GM18520 (cell line): ENCODE results near the gene NPFFR1.

ENCODE experiments used
- ATAC-seq: cut with Tn5 transposase; IDR thresholded peaks from one replicate; pipeline ENCODE4 v1.9.1; 2021; ENCODE audit not compliant: unreplicated experiment

Gene NPFFR1

DNA sequence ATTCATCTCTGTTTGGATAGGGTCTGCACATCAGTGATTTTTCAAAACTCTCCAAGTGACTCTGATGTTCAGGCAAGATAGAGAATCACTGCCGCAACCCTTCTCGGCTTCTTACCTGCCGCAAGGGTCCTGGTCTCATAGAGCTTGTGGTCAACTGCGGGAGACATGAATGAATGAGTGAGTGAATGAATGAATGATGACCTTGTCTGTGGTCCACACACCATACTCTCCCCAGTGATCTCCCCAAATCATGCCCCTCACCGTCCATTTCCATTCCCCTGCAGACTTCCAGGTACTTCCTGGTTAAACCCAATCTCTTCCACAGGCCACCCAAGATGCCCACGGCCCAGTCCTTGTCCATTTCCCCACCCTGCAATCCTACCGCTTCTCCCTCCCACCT, 5.9 kb upstream of the NPFFR1 start:
- no peak for ATAC-seq

GRCh38 chr10:70286616-70287015, 2.8 kb upstream of the NPFFR1 start:
- no peak for ATAC-seq

DNA sequence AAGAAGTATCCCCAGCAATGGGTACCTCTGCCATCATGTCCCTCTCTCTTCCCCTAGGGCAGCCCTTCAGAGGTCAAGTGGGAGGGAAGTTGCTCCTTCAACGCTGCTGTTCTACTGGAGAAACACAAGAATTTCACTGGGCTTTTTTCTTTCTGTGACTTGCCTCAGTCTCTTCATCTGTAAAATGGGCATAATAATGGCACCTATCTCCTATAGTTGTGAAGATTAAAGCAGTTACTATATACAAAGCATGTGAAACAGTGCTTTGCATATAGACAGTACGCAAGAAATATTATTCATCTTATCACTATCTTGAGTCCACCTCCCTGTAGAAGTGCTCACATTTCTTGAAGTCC, 1.6 kb upstream of the NPFFR1 start:
- no peak for ATAC-seq

DNA sequence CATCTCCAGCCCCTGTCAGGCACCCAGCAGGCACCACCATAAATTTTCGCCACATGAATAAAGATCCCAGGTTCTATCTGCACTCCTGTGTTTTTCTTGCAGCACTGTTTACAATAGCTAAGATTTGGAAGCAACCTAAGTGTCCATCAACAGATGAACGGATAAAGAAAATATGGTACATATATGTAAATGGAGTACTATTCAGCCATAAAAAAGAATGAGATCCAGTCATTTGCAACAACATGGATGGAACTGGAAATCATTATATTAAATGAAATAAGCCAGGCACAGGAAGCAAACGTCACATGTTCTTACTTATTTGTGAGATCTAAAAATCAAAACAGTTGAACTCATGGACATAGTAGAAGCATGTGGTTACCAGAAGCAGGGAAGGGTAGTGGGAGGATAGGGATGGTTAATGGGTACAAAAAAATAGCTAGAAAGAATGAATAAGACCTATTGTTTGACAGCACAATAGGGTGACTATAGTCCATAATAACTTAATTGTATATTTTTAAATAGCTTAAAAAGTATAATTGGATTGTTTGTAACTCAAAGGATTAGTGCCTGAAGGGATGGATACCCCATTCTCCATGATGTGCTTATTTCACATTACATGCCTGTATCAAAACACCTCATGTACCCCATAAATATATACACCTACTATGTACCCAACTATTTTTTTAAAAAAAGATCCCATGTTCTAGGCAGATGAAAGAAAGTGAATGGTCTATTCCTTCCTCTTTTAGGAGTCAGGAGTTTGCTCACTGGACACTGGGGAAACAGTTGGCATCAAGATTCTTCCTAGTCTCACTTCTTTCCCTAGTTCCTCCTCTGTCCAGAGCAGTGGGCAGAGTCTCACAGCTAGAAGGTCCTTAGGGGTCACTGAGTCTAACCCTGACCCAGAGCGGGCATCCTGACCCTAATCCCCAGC, 1.0 kb upstream of the NPFFR1 start:
- ATAC-seq = no peak

DNA sequence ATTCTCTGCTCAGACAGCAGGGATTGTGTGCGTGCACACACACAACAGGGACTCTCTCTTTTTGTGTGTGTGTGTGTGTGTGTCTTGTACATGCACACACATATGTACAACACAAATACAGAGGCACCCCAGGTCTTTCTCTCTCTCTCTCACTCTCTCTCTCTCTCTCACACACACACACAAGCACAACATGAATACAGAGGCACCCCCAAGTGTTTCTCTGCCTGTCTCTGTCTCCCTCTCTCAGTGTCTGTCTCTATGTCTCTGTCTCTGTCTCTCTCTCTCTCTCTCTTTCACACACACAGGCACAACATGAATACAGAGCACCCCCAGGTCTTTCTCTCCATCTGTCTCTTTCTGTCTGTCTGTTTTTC, 746 bp downstream of the NPFFR1 start:
- no peak for ATAC-seq

- ATAC-seq = no peak
These were observed 2.2 kb downstream of the NPFFR1 start for GRCh38 chr10:70281609-70282008.

- ATAC-seq = no peak
These were observed 3.7 kb downstream of the NPFFR1 start for GRCh38 chr10:70280099-70280498.

DNA sequence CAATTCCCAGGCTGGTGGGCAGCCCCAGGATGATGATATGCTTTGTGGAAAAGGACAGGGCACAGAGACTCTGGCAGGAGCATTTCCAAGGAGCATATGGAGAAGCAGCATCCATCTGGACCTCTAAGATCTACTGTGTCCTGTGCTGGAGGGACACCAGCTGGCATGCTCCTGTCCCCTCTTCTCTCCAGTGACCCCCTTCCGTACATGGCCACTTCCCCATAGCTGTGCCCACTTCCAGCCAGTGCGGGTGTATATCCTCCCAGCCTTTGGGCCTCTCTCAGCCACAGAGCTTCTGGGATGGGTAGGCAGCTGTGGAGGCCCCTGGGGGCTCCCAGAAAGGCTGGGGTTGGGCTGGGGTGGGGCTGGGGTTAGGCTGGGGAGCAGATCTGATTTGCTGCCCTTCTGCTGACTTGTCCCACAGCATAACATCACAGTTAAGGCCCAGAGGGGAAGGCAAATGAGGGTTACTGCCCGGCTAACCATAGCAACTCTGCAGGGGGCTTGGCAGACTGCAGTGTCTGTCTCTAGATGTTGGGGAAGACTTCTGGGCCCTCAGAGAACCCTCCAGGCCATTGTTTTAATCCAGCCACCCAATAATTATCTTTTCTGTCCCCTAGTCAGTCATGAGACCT, 6.3 kb downstream of the NPFFR1 start:
- ATAC-seq = no peak

DNA sequence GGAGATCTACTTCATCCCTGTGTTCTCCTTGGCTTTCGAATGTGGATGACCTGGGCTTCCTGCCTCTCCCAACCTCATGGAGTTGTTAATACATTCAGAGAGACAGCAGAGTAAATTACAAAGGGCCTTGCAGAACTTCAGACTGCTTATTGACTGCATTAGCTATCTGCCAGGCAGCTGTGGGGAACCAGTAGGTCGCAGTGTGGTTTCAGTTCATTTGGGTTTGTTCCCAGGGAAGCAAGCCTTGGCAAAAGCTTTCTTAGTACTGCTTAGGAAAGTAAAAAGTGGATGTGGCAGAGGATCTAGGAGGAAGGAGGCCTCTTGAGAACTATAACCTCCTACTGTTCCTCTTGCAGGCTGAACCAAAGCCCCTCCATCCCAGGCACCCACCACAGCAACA, 9.2 kb downstream of the NPFFR1 start:
- no peak for ATAC-seq

DNA sequence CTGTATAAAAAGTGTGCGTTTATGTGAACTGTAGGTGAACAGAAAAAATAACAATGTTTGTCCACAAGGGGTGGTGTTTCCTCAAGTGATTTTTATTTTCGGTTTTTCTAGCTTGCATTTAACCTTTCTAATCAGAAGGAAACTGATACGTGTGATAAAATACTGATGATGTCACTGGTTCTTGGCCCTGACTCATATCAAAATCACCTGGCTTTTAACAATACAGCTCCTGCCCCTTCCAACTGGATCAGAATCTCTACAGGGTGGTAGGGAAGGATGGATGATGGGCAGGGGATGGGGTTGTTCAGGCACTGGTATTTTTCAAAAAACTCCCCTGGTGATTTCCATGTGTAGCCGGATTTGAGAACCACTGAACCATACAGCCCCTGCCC, 10.9 kb downstream of the NPFFR1 start:
- peak; percentile 63 for ATAC-seq

- no peak for ATAC-seq
These were observed 11.5 kb downstream of the NPFFR1 start for GRCh38 chr10:70271996-70272924.

- ATAC-seq = no peak
These were observed 12.9 kb downstream of the NPFFR1 start for GRCh38 chr10:70270952-70271351.

DNA sequence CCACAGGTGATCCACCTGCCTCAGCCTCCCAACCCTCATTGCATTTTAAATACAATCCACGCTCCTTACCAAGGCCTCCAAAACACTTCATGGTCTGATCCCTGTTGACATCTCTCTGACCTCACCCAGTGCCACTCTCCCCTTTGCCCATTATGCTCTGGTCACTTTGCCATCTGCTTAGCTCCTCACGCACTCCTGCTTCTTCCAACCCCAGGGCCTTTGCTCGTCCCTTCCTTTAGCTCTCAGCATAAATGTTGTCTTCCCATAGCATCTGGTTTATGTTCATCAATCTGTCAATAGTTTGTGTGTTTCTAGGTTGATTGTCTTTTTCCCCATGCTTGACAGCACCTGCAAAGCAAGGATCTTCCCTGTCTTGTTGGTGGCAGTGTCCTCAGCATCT, 14.1 kb downstream of the NPFFR1 start:
- ATAC-seq = no peak

GRCh38 chr10:70268376-70268775, 15.4 kb downstream of the NPFFR1 start:
- no peak for ATAC-seq

DNA sequence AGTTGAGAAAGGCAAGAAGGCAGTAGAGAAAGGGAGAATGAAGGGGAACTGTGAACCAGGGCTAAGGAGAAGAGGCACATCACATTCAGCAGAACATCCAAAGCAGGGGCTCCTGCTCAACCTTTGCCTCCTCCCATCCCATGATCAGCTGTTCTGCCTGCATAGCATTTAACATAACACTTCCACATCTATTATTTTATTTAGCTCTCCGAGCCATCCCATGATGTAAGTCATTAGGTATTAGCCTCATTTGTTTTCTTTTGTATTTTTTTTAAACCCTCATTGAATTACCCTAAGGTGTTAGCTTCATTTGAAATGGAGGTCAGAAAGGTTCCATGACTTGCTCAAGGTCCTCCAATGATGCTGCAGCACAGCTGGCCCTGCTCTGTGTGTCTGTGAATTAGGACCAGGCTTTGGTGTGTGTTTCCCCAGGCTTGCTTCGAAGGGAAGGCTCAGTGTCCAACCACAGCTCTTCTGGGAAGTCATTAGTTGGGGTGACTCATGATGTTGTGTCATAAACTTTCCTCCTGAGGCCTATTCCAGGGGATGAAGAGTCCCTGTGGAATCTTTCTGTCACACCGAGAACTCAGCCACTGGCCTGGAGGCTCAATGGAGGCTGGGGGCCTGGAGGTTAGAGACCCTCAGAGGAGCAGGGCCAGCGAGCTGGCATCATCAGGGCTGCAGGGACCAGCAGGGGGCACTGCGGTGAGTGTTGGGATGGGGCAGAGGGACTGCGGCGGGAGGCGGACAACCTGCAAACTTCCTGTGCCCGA, 16.5 kb downstream of the NPFFR1 start:
- no peak for ATAC-seq

GRCh38 chr10:70266701-70267100, 17.1 kb downstream of the NPFFR1 start:
- ATAC-seq = no peak

- ATAC-seq = no peak
These were observed 17.7 kb downstream of the NPFFR1 start for GRCh38 chr10:70266056-70266455.

DNA sequence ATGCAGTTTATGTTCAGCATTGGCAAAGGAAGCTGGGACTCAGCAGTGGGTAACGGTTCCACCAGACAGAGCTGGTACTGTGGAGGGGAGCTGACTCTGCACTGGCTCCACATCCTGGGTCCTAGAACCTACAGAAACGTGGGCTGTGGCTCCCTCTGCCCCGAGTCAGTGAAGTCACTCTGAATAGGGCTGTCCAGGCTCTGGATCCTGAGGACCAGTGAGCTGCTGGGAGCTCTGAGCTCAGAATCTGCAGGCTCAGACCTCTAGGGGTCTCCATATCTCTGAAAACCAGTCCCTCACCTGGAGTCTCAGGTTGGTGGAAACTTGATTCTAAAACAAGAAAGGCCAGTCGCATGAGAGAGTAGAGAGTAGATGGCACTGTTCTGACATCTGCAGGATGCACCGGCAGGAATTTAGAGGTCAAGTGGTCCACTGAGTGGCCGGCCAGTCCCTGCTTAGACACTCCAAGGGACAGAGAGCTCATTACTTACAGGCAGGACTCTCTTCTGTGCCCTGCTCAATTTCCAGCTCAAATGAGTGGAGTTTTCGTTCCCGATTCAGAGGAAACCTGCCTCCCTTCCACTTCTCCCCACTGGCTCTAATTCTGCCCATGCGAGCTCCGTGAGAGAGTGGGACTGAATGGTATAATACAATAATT, 18.6 kb downstream of the NPFFR1 start:
- ATAC-seq = no peak

DNA sequence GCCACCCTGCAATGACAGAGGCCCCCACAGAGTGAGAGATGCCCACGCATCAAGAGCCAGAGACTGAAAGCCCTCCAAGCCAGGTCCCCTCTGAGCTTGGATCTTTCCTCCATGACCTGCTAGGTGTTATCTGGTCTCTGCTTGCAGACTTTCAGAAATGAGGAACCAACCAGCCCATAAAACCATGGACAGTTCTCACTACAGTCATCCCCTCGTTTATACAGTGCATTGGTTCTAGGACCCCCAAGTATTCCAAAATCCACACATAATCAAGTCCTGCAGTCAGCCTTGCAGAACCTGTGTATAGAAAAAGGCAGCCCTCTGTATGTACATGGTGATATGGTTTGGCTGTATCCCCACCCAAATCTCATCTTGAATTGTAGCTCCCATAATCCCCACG, 23.1 kb downstream of the NPFFR1 start:
- ATAC-seq = no peak

DNA sequence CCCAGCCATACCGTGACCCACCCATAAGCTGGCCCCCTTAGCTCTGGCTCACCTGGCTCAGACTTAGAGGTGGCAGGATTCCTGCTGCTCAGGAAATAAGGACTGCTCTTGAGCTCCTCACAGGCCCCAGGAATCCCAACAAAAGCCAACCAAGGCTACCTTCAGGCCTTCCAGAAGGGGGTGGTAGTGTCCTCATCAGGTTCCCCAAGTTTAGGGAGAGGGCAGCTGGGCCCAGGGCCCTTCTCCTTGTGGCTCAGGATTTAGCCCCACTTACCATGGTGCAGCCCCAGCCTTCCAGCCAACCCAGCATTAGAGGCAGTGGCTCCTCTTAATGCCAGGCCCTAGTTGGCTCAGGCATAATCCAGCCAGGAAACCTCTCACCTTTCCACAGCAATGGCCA, 23.5 kb downstream of the NPFFR1 start:
- ATAC-seq = no peak
